Measurements from ENCODE around the gene DAB1. TPM values are rescaled to one million over a fixed set of nuclear protein-coding genes. Genes with fewer than 3 reads are reported as not detected.

The DAB1 gene
- polyA plus RNA-seq, 1 donor from 2014 or later = 11.4 TPM

- no peak overlapping the region for H2AFZ ChIP-seq (ENCODE audit: low read depth, low read length)
- H3K9ac ChIP-seq (ENCODE audit: low read length) = no peak overlapping the region
- no peaks in the 10 kb centered on the region for H3K79me2 ChIP-seq (replicated peaks; ENCODE audit: insufficient read depth, low read length)
- no peak overlapping the region for H3K4me3 ChIP-seq (ENCODE audit: low read length)
- no peak overlapping the region for H3K4me2 ChIP-seq (ENCODE audit: low read length)
- H3K9me3 ChIP-seq (ENCODE audit: low read length) = no peaks in the 10 kb centered on the region
- no peaks in the 10 kb centered on the region for H3K9me2 ChIP-seq (ENCODE audit: insufficient read depth, low read length)
- H4K20me1 ChIP-seq (ENCODE audit: insufficient read depth) = no peaks in the 10 kb centered on the region
- no peaks in the 10 kb centered on the region for H3F3A ChIP-seq (ENCODE audit: insufficient read depth, low read length, poor library complexity, severe bottlenecking)
- no peaks in the 10 kb centered on the region for H3K36me3 ChIP-seq (ENCODE audit: insufficient read depth, low read length)
- no peaks in the 10 kb centered on the region for H3K27me3 ChIP-seq (ENCODE audit: insufficient read depth, low read depth, low read length)
- TF ChIP-seq RAD21 (conservative IDR thresholded peaks at IDR 0.05) (no peak), TAF1 (IDR thresholded peaks at IDR 0.05; ENCODE audit: low read depth) (no peak), EZH2 (IDR thresholded peaks at IDR 0.05; ENCODE audit: borderline replicate concordance, insufficient read depth, low read length, poor library complexity, severe bottlenecking) (no peak), MXI1 (conservative IDR thresholded peaks at IDR 0.05; ENCODE audit: poor library complexity, severe bottlenecking) (no peak), SMC3 (conservative IDR thresholded peaks at IDR 0.05; ENCODE audit: poor library complexity) (no peak), POLR2AphosphoS5 (IDR thresholded peaks at IDR 0.05) (no peak), EP300 (conservative IDR thresholded peaks at IDR 0.05; ENCODE audit: poor library complexity, severe bottlenecking) (no peak)
- TF ChIP-seq, protein P1, sequence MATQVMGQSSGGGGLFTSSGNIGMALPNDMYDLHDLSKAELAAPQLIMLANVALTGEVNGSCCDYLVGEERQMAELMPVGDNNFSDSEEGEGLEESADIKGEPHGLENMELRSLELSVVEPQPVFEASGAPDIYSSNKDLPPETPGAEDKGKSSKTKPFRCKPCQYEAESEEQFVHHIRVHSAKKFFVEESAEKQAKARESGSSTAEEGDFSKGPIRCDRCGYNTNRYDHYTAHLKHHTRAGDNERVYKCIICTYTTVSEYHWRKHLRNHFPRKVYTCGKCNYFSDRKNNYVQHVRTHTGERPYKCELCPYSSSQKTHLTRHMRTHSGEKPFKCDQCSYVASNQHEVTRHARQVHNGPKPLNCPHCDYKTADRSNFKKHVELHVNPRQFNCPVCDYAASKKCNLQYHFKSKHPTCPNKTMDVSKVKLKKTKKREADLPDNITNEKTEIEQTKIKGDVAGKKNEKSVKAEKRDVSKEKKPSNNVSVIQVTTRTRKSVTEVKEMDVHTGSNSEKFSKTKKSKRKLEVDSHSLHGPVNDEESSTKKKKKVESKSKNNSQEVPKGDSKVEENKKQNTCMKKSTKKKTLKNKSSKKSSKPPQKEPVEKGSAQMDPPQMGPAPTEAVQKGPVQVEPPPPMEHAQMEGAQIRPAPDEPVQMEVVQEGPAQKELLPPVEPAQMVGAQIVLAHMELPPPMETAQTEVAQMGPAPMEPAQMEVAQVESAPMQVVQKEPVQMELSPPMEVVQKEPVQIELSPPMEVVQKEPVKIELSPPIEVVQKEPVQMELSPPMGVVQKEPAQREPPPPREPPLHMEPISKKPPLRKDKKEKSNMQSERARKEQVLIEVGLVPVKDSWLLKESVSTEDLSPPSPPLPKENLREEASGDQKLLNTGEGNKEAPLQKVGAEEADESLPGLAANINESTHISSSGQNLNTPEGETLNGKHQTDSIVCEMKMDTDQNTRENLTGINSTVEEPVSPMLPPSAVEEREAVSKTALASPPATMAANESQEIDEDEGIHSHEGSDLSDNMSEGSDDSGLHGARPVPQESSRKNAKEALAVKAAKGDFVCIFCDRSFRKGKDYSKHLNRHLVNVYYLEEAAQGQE (IDR thresholded peaks at IDR 0.05; ENCODE audit: borderline replicate concordance) = no peak
- TF ChIP-seq, protein P2, sequence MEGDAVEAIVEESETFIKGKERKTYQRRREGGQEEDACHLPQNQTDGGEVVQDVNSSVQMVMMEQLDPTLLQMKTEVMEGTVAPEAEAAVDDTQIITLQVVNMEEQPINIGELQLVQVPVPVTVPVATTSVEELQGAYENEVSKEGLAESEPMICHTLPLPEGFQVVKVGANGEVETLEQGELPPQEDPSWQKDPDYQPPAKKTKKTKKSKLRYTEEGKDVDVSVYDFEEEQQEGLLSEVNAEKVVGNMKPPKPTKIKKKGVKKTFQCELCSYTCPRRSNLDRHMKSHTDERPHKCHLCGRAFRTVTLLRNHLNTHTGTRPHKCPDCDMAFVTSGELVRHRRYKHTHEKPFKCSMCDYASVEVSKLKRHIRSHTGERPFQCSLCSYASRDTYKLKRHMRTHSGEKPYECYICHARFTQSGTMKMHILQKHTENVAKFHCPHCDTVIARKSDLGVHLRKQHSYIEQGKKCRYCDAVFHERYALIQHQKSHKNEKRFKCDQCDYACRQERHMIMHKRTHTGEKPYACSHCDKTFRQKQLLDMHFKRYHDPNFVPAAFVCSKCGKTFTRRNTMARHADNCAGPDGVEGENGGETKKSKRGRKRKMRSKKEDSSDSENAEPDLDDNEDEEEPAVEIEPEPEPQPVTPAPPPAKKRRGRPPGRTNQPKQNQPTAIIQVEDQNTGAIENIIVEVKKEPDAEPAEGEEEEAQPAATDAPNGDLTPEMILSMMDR (IDR thresholded peaks at IDR 0.05; ENCODE audit: poor library complexity, severe bottlenecking) = no peak
- H3K27ac ChIP-seq (ENCODE audit: low read length) = no peak overlapping the region
Measured at GRCh38 chr1:57019236-57019839, 404.5 kb downstream of the DAB1 start.

GRCh38 chr1:57018119-57018518 is 405.7 kb downstream of the DAB1 start:
- Histone ChIP-seq H3F3A (ENCODE audit: insufficient read depth, low read length, poor library complexity, severe bottlenecking) (no peaks in the 10 kb centered on the region), H3K27ac (ENCODE audit: low read length) (no peak overlapping the region), H3K9me2 (ENCODE audit: insufficient read depth, low read length) (no peaks in the 10 kb centered on the region), H3K27me3 (ENCODE audit: insufficient read depth, low read depth, low read length) (no peaks in the 10 kb centered on the region), H3K36me3 (ENCODE audit: insufficient read depth, low read length) (no peaks in the 10 kb centered on the region), H3K79me2 (replicated peaks; ENCODE audit: insufficient read depth, low read length) (no peaks in the 10 kb centered on the region), H3K9ac (ENCODE audit: low read length) (no peak overlapping the region), H4K20me1 (ENCODE audit: insufficient read depth) (no peaks in the 10 kb centered on the region), H3K4me3 (ENCODE audit: low read length) (no peak overlapping the region), H3K4me2 (ENCODE audit: low read length) (no peak overlapping the region), H2AFZ (ENCODE audit: low read depth, low read length) (no peak overlapping the region), H3K9me3 (ENCODE audit: low read length) (no peaks in the 10 kb centered on the region)
- TF ChIP-seq EP300 (conservative IDR thresholded peaks at IDR 0.05; ENCODE audit: poor library complexity, severe bottlenecking) = no peak
- TF ChIP-seq RAD21 (conservative IDR thresholded peaks at IDR 0.05) = no peak
- TF ChIP-seq, protein P2 (IDR thresholded peaks at IDR 0.05; ENCODE audit: poor library complexity, severe bottlenecking) = no peak
- TF ChIP-seq, protein P1 (IDR thresholded peaks at IDR 0.05; ENCODE audit: borderline replicate concordance) = no peak
- TF ChIP-seq TAF1 (IDR thresholded peaks at IDR 0.05; ENCODE audit: low read depth) = no peak
- no peak for TF ChIP-seq MXI1 (conservative IDR thresholded peaks at IDR 0.05; ENCODE audit: poor library complexity, severe bottlenecking)
- TF ChIP-seq EZH2 (IDR thresholded peaks at IDR 0.05; ENCODE audit: borderline replicate concordance, insufficient read depth, low read length, poor library complexity, severe bottlenecking) = no peak
- TF ChIP-seq POLR2AphosphoS5 (IDR thresholded peaks at IDR 0.05) = no peak
- no peak for TF ChIP-seq SMC3 (conservative IDR thresholded peaks at IDR 0.05; ENCODE audit: poor library complexity)

Data from neural cell (in vitro differentiated cells).